SK-N-SH treated with all-trans-retinoic acid at 6 μM for 48 hours (cell line): ENCODE data around the gene GFPT1.

ENCODE experiments used
- ATAC-seq: fragments of 200-7000 bp; cut with Tn5 transposase; 3 replicates; pipeline ENCODE4 v1.9.1; 2020; ENCODE audit warnings: mild to moderate bottlenecking, moderate library complexity
- BACH2 ChIP-seq: fragments of 250-450 bp; sonication (Bioruptor Pico); IDR thresholded peaks from 2 replicates; pipeline ENCODE4 v1.9.0; 2021; ENCODE audit warnings: mild to moderate bottlenecking, borderline replicate concordance
- GLIS3 ChIP-seq: fragments of 250-450 bp; sonication (Bioruptor Pico); IDR thresholded peaks from 2 replicates; pipeline ENCODE4 v1.5.0; 2020; ENCODE audit warnings: mild to moderate bottlenecking, moderate library complexity
- OSR1 ChIP-seq: fragments of 250-450 bp; sonication (Bioruptor Pico); IDR thresholded peaks from 2 replicates; pipeline ENCODE4 v1.8.0; 2022; ENCODE audit warnings: moderate library complexity, mild to moderate bottlenecking, inconsistent platforms
- PPARA ChIP-seq: fragments of 250-450 bp; sonication (Bioruptor Pico); IDR thresholded peaks from 2 replicates; pipeline ENCODE4 v1.5.0; 2020; ENCODE audit warnings: mild to moderate bottlenecking, borderline replicate concordance
- TCF4 ChIP-seq: fragments of 250-450 bp; sonication (Bioruptor Pico); IDR thresholded peaks from 2 replicates; pipeline ENCODE4 v1.8.0; 2021; ENCODE audit warnings: mild to moderate bottlenecking, moderate library complexity, borderline replicate concordance
- TOX ChIP-seq: fragments of 250-450 bp; sonication (Bioruptor Pico); IDR thresholded peaks from 2 replicates; pipeline ENCODE4 v1.8.0; 2021; ENCODE audit warnings: mild to moderate bottlenecking, moderate library complexity, borderline replicate concordance
- TSHZ2 ChIP-seq: fragments of 250-450 bp; sonication (Bioruptor Pico); IDR thresholded peaks from 2 replicates; pipeline ENCODE4 v1.5.0; 2020; ENCODE audit warnings: mild to moderate bottlenecking, moderate library complexity
- ZC3H10 ChIP-seq: fragments of 250-450 bp; sonication (Bioruptor Pico); IDR thresholded peaks from 2 replicates; pipeline ENCODE4 v1.5.1; 2021; ENCODE audit warnings: mild to moderate bottlenecking, moderate library complexity
- ZFP3 ChIP-seq: fragments of 250-450 bp; sonication (Bioruptor Pico); IDR thresholded peaks from 2 replicates; pipeline ENCODE4 v1.5.0; 2020; ENCODE audit warnings: mild to moderate bottlenecking, moderate library complexity
- ZFP30 ChIP-seq: fragments of 450-650 bp; formaldehyde crosslinking; IDR thresholded peaks from 2 replicates; pipeline ENCODE4 v1.5.0; 2022; ENCODE audit warnings: mild to moderate bottlenecking, moderate library complexity
- ZNF565 ChIP-seq: fragments of 450-650 bp; formaldehyde crosslinking; conservative IDR thresholded peaks from 2 replicates; pipeline ENCODE4 v1.5.0; 2020; ENCODE audit warnings: low read depth, mild to moderate bottlenecking, moderate library complexity
- ZNF70 ChIP-seq: fragments of 450-650 bp; formaldehyde crosslinking; IDR thresholded peaks from 2 replicates; pipeline ENCODE4 v1.5.0; 2020; ENCODE audit warnings: mild to moderate bottlenecking, moderate library complexity

Gene GFPT1

DNA sequence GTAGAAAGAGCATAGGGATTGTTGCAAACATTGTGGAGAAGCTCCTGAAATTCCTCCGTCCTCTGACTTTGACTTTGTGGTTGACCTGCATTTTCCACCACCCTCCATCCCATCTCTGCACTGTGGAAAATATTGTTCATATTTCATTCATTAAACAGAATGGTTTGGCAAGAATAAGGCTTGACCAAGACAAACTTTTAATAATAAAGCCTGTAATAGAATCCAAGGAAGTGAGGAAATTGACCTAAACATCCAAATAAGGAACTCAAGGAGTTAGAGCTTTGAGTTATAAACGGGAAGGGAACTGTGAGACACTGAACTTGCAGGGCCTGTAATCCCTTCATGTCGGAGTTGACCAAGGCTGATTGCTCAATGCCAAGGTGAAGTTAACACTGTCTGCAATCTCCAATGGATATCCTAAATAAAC is 115.2 kb downstream of the GFPT1 start:
- TF ChIP-seq PPARA (CRISPR knock-in tag) (no peak), TCF4 (CRISPR knock-in tag) (no peak), ZFP30 (CRISPR knock-in tag) (no peak), ZFP3 (CRISPR knock-in tag) (no peak), GLIS3 (no peak), TOX (CRISPR knock-in tag) (no peak), TSHZ2 (no peak), ZNF565 (CRISPR knock-in tag) (no peak), BACH2 (CRISPR knock-in tag) (no peak), ZC3H10 (CRISPR knock-in tag) (no peak), OSR1 (no peak), ZNF70 (CRISPR knock-in tag) (no peak)

More for the DNA sequence above, 115.2 kb downstream of the GFPT1 start:
- no peak for ATAC-seq
